GM23338 (cell line): ENCODE measurements around the gene CD46. TPM values are rescaled to one million over a fixed set of nuclear protein-coding genes. Genes with fewer than 3 reads are reported as not detected.

Experiments used
- ATAC-seq: fragments of 200-7000 bp; cut with Tn5 transposase; 3 replicates; pipeline ENCODE4 v1.9.1; 2020
- DNase-seq: peaks from one replicate; pipeline ENCODE4 v3.0.0-alpha.2; 2015; ENCODE audit warnings: low spot score
- H2AFZ ChIP-seq: fragments of 200-600 bp; sonication (generic); 2 replicates; pipeline ENCODE4 v1.8.0; 2016; ENCODE audit warnings: antibody characterized with exemption, mild to moderate bottlenecking, moderate library complexity
- H3F3A ChIP-seq: fragments of 200-600 bp; sonication (generic); replicated peaks from 2 replicates; pipeline ENCODE4 v1.8.0; 2017; ENCODE audit warnings: antibody characterized with exemption, mixed run types, low read depth
- H3K27ac ChIP-seq: fragments of 200-600 bp; sonication (generic); 2 replicates; pipeline ENCODE4 v1.6.1; 2016; ENCODE audit warnings: low read depth
- H3K27me3 ChIP-seq: fragments of 200-600 bp; sonication (generic); 2 replicates; pipeline ENCODE4 v1.8.0; 2016; ENCODE audit warnings: mild to moderate bottlenecking, mixed run types, moderate library complexity; ENCODE audit not compliant: insufficient read depth
- H3K36me3 ChIP-seq: fragments of 200-600 bp; sonication (generic); 2 replicates; pipeline ENCODE4 v1.8.0; 2016; ENCODE audit warnings: mild to moderate bottlenecking; ENCODE audit not compliant: insufficient read depth
- H3K4me1 ChIP-seq: fragments of 200-600 bp; sonication (generic); 2 replicates; pipeline ENCODE4 v1.8.0; 2016; ENCODE audit warnings: mild to moderate bottlenecking, moderate library complexity; ENCODE audit not compliant: insufficient read depth
- H3K4me2 ChIP-seq: fragments of 200-600 bp; sonication (generic); 2 replicates; pipeline ENCODE4 v1.7.1; 2017; ENCODE audit warnings: mixed run types
- H3K4me3 ChIP-seq: fragments of 200-600 bp; sonication (generic); 2 replicates; pipeline ENCODE4 v1.6.1; 2016; ENCODE audit warnings: mixed run types
- H3K79me2 ChIP-seq: fragments of 200-600 bp; sonication (generic); replicated peaks from 2 replicates; pipeline ENCODE4 v1.8.0; 2017; ENCODE audit warnings: mild to moderate bottlenecking; ENCODE audit not compliant: insufficient read depth
- H3K9me2 ChIP-seq: fragments of 200-600 bp; sonication (generic); 2 replicates; pipeline ENCODE4 v1.8.0; 2017; ENCODE audit not compliant: insufficient read depth
- H4K20me1 ChIP-seq: fragments of 200-600 bp; sonication (generic); replicated peaks from 2 replicates; pipeline ENCODE4 v1.8.0; 2017; ENCODE audit warnings: mild to moderate bottlenecking; ENCODE audit not compliant: insufficient read depth
- H3K27ac Mint-ChIP-seq: 2 replicates; pipeline ENCODE4 v1.8.0; 2020; ENCODE audit warnings: inconsistent platforms, mild to moderate bottlenecking, moderate library complexity, mixed read lengths
- H3K27me3 Mint-ChIP-seq: 3 replicates; pipeline ENCODE4 v1.8.0; 2022; ENCODE audit warnings: low read depth, mild to moderate bottlenecking, moderate library complexity, mixed read lengths, inconsistent platforms; ENCODE audit not compliant: insufficient read depth, poor library complexity
- H3K36me3 Mint-ChIP-seq: 3 replicates; pipeline ENCODE4 v1.8.0; 2021; ENCODE audit warnings: low read depth, mild to moderate bottlenecking, inconsistent platforms, moderate library complexity, mixed read lengths
- H3K4me1 Mint-ChIP-seq: 3 replicates; pipeline ENCODE4 v1.8.0; 2020; ENCODE audit warnings: mild to moderate bottlenecking, inconsistent platforms, mixed read lengths
- H3K4me3 Mint-ChIP-seq: 3 replicates; pipeline ENCODE4 v1.8.0; 2021; ENCODE audit warnings: moderate library complexity, mild to moderate bottlenecking, inconsistent platforms, mixed read lengths
- H3K9me3 Mint-ChIP-seq: 3 replicates; pipeline ENCODE4 v1.8.0; 2020; ENCODE audit warnings: moderate library complexity, mild to moderate bottlenecking, inconsistent platforms, mixed read lengths
- CREB1 ChIP-seq: fragments of 250-450 bp; sonication (Bioruptor Pico); IDR thresholded peaks from 2 replicates; pipeline ENCODE4 v1.5.0; 2020; ENCODE audit warnings: low read depth, mild to moderate bottlenecking, moderate library complexity
- ETS1 ChIP-seq: IDR thresholded peaks from 2 replicates; pipeline ENCODE4 v1.6.1; 2016; ENCODE audit warnings: antibody characterized with exemption
- EZH2phosphoT487 ChIP-seq: fragments of 200-600 bp; sonication (generic); IDR thresholded peaks from one replicate; pipeline ENCODE4 v1.8.1; 2018; ENCODE audit warnings: antibody characterized with exemption; ENCODE audit not compliant: unreplicated experiment
- NANOG ChIP-seq: IDR thresholded peaks from 2 replicates; pipeline ENCODE4 v1.6.1; 2016; ENCODE audit warnings: antibody characterized with exemption, borderline replicate concordance
- POLR2AphosphoS5 ChIP-seq: IDR thresholded peaks from 2 replicates; pipeline ENCODE4 v1.6.1; 2016; ENCODE audit warnings: antibody characterized with exemption, low read depth
- ZNF114 ChIP-seq: fragments of 250-450 bp; sonication (Bioruptor Pico); IDR thresholded peaks from 2 replicates; pipeline ENCODE4 v1.5.0; 2020; ENCODE audit warnings: mild to moderate bottlenecking, moderate library complexity
- ZNF331 ChIP-seq: fragments of 250-450 bp; sonication (Bioruptor Pico); IDR thresholded peaks from 2 replicates; pipeline ENCODE4 v1.5.0; 2020; ENCODE audit warnings: low read depth, mild to moderate bottlenecking, moderate library complexity
- polyA plus RNA-seq: library from polyadenylated mRNA; unstranded; fragments of >200 nt; fragmentation: Nextera tagmentation; extraction: Ambion mirVana; gene quantifications from 2 replicates; pipeline ENCODE4 v1.2.1, GENCODE V29; 2016
- total RNA-seq: library from RNA; depleted of rRNA; stranded (reverse); fragments of >200 nt; shearing (Covaris generic); gene quantifications from 2 replicates; pipeline ENCODE4 v1.2.3, GENCODE V29; 2014
- TF ChIP-seq, protein P1 (sequence below): IDR thresholded peaks from one replicate; pipeline ENCODE4 v1.6.1; 2018; ENCODE audit warnings: antibody characterized with exemption; ENCODE audit not compliant: unreplicated experiment
- TF ChIP-seq, protein P2 (sequence below): fragments of 250-450 bp; sonication (Bioruptor Pico); IDR thresholded peaks from 2 replicates; pipeline ENCODE4 v1.5.0; 2020; ENCODE audit warnings: mild to moderate bottlenecking, moderate library complexity

The CD46 gene
- total and polyA plus RNA-seq, 2 experiments from 2014 or later: 199 to 209 TPM

GRCh38 chr1:207787776-207788175 lies 35.9 kb downstream of the CD46 start:
- H3K27me3 ChIP-seq: no peaks in the 10 kb centered on the region
- no peak for ATAC-seq
- H3K4me2 ChIP-seq: no peak overlapping the region
- H3K4me3 ChIP-seq: no peak overlapping the region
- H3K36me3 Mint-ChIP-seq: peaks cover 47% of the 10 kb centered on the region
- peaks cover 2% of the 10 kb centered on the region for H3K27me3 Mint-ChIP-seq
- no peaks in the 10 kb centered on the region for H3K4me1 Mint-ChIP-seq
- H3F3A ChIP-seq: no peaks in the 10 kb centered on the region
- no peak for DNase-seq
- H3K4me1 ChIP-seq: no peaks in the 10 kb centered on the region
- no peaks in the 10 kb centered on the region; the same call in 1 of the 2 replicates for H3K79me2 ChIP-seq
- peaks cover 31% of the 10 kb centered on the region for H3K36me3 ChIP-seq
- no peaks in the 10 kb centered on the region for H3K9me3 Mint-ChIP-seq
- H3K9me2 ChIP-seq: no peaks in the 10 kb centered on the region
- TF ChIP-seq ZNF331 (CRISPR knock-in tag) (no peak), ZNF114 (CRISPR knock-in tag) (no peak), EZH2phosphoT487 (no peak), NANOG (no peak), ETS1 (no peak), CREB1 (CRISPR knock-in tag) (no peak), POLR2AphosphoS5 (no peak)
- TF ChIP-seq, protein P1, sequence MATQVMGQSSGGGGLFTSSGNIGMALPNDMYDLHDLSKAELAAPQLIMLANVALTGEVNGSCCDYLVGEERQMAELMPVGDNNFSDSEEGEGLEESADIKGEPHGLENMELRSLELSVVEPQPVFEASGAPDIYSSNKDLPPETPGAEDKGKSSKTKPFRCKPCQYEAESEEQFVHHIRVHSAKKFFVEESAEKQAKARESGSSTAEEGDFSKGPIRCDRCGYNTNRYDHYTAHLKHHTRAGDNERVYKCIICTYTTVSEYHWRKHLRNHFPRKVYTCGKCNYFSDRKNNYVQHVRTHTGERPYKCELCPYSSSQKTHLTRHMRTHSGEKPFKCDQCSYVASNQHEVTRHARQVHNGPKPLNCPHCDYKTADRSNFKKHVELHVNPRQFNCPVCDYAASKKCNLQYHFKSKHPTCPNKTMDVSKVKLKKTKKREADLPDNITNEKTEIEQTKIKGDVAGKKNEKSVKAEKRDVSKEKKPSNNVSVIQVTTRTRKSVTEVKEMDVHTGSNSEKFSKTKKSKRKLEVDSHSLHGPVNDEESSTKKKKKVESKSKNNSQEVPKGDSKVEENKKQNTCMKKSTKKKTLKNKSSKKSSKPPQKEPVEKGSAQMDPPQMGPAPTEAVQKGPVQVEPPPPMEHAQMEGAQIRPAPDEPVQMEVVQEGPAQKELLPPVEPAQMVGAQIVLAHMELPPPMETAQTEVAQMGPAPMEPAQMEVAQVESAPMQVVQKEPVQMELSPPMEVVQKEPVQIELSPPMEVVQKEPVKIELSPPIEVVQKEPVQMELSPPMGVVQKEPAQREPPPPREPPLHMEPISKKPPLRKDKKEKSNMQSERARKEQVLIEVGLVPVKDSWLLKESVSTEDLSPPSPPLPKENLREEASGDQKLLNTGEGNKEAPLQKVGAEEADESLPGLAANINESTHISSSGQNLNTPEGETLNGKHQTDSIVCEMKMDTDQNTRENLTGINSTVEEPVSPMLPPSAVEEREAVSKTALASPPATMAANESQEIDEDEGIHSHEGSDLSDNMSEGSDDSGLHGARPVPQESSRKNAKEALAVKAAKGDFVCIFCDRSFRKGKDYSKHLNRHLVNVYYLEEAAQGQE: no peak
- TF ChIP-seq, protein P2, sequence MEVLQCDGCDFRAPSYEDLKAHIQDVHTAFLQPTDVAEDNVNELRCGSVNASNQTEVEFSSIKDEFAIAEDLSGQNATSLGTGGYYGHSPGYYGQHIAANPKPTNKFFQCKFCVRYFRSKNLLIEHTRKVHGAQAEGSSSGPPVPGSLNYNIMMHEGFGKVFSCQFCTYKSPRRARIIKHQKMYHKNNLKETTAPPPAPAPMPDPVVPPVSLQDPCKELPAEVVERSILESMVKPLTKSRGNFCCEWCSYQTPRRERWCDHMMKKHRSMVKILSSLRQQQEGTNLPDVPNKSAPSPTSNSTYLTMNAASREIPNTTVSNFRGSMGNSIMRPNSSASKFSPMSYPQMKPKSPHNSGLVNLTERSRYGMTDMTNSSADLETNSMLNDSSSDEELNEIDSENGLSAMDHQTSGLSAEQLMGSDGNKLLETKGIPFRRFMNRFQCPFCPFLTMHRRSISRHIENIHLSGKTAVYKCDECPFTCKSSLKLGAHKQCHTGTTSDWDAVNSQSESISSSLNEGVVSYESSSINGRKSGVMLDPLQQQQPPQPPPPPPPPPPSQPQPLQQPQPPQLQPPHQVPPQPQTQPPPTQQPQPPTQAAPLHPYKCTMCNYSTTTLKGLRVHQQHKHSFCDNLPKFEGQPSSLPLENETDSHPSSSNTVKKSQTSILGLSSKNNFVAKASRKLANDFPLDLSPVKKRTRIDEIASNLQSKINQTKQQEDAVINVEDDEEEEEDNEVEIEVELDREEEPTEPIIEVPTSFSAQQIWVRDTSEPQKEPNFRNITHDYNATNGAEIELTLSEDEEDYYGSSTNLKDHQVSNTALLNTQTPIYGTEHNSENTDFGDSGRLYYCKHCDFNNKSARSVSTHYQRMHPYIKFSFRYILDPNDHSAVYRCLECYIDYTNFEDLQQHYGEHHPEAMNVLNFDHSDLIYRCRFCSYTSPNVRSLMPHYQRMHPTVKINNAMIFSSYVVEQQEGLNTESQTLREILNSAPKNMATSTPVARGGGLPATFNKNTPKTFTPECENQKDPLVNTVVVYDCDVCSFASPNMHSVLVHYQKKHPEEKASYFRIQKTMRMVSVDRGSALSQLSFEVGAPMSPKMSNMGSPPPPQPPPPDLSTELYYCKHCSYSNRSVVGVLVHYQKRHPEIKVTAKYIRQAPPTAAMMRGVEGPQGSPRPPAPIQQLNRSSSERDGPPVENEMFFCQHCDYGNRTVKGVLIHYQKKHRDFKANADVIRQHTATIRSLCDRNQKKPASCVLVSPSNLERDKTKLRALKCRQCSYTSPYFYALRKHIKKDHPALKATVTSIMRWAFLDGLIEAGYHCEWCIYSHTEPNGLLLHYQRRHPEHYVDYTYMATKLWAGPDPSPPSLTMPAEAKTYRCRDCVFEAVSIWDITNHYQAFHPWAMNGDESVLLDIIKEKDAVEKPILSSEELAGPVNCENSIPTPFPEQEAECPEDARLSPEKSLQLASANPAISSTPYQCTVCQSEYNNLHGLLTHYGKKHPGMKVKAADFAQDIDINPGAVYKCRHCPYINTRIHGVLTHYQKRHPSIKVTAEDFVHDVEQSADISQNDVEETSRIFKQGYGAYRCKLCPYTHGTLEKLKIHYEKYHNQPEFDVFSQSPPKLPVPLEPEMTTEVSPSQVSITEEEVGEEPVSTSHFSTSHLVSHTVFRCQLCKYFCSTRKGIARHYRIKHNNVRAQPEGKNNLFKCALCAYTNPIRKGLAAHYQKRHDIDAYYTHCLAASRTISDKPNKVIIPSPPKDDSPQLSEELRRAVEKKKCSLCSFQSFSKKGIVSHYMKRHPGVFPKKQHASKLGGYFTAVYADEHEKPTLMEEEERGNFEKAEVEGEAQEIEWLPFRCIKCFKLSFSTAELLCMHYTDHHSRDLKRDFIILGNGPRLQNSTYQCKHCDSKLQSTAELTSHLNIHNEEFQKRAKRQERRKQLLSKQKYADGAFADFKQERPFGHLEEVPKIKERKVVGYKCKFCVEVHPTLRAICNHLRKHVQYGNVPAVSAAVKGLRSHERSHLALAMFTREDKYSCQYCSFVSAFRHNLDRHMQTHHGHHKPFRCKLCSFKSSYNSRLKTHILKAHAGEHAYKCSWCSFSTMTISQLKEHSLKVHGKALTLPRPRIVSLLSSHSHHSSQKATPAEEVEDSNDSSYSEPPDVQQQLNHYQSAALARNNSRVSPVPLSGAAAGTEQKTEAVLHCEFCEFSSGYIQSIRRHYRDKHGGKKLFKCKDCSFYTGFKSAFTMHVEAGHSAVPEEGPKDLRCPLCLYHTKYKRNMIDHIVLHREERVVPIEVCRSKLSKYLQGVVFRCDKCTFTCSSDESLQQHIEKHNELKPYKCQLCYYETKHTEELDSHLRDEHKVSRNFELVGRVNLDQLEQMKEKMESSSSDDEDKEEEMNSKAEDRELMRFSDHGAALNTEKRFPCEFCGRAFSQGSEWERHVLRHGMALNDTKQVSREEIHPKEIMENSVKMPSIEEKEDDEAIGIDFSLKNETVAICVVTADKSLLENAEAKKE (CRISPR knock-in tag): no peak
- no peak overlapping the region for H3K4me3 Mint-ChIP-seq
- H4K20me1 ChIP-seq: peaks cover 3% of the 10 kb centered on the region
- H2AFZ ChIP-seq: no peak overlapping the region
- no peak overlapping the region for H3K27ac Mint-ChIP-seq
- no peak overlapping the region for H3K27ac ChIP-seq
